Mesothelial cell of epicardium (in vitro differentiated cells): ENCODE data around the gene RASD2. TPM values are rescaled to one million over a fixed set of nuclear protein-coding genes. Genes with fewer than 3 reads are reported as not detected.

Experiments
- DNase-seq, 2 experiments: peaks; one replicate each; pipeline ENCODE4 v3.0.0; 2021; ENCODE audit warnings: low spot score in 2 of 2; ENCODE audit not compliant: unreplicated experiment in 2 of 2
- H3K27ac Mint-ChIP-seq: 2 replicates; pipeline ENCODE4 v1.8.0; 2021; ENCODE audit warnings: mixed read lengths
- H3K27me3 Mint-ChIP-seq: 2 replicates; pipeline ENCODE4 v1.8.0; 2021; ENCODE audit warnings: low read depth, mixed read lengths
- H3K36me3 Mint-ChIP-seq: 2 replicates; pipeline ENCODE4 v1.8.0; 2021; ENCODE audit warnings: mixed read lengths
- H3K4me1 Mint-ChIP-seq: 2 replicates; pipeline ENCODE4 v1.8.0; 2021; ENCODE audit warnings: mixed read lengths
- H3K4me3 Mint-ChIP-seq: 2 replicates; pipeline ENCODE4 v1.8.0; 2021; ENCODE audit warnings: mild to moderate bottlenecking, moderate library complexity, mixed read lengths
- H3K9me3 Mint-ChIP-seq: 2 replicates; pipeline ENCODE4 v1.8.0; 2021; ENCODE audit warnings: mixed read lengths
- CTCF ChIP-seq: fragments of 200-600 bp; sonication (generic); IDR thresholded peaks from one replicate; pipeline ENCODE4 v1.5.0; 2021; ENCODE audit warnings: antibody characterized with exemption; ENCODE audit not compliant: unreplicated experiment
- total RNA-seq: library from RNA; stranded (reverse); gene quantifications from 3 replicates; pipeline ENCODE4 v1.2.1, GENCODE V29; 2021

The RASD2 gene
- total RNA-seq, 1 donor from 2014 or later: not detected

- H3K36me3 Mint-ChIP-seq: no peaks in the 10 kb centered on the region
Measured at GRCh38 chr22:35596821-35597220, 56.2 kb downstream of the RASD2 start.

GRCh38 chr22:35597692-35598395, 57.2 kb downstream of the RASD2 start:
- Mint-ChIP-seq H3K4me3 (no peak overlapping the region), H3K27ac (no peak overlapping the region), H3K4me1 (peaks cover 3% of the 10 kb centered on the region), H3K27me3 (no peaks in the 10 kb centered on the region), H3K9me3 (no peaks in the 10 kb centered on the region), H3K36me3 (no peaks in the 10 kb centered on the region)
- DNase-seq: no peak
- TF ChIP-seq CTCF: no peak

More at GRCh38 chr22:35596821-35597220, 56.2 kb downstream of the RASD2 start:
- H3K4me3 Mint-ChIP-seq: no peak overlapping the region
- H3K4me1 Mint-ChIP-seq: peaks cover 7% of the 10 kb centered on the region
- DNase-seq: no peak
- no peaks in the 10 kb centered on the region for H3K27me3 Mint-ChIP-seq
- H3K27ac Mint-ChIP-seq: no peak overlapping the region
- H3K9me3 Mint-ChIP-seq: no peaks in the 10 kb centered on the region
- no peak for TF ChIP-seq CTCF

GRCh38 chr22:35598396-35598710, 57.7 kb downstream of the RASD2 start:
- Mint-ChIP-seq H3K4me3 (no peak overlapping the region), H3K27me3 (no peaks in the 10 kb centered on the region), H3K27ac (no peak overlapping the region), H3K9me3 (no peaks in the 10 kb centered on the region), H3K4me1 (no peaks in the 10 kb centered on the region), H3K36me3 (no peaks in the 10 kb centered on the region)
- DNase-seq: no peak
- no peak for TF ChIP-seq CTCF

GRCh38 chr22:35599364-35599763, 58.7 kb downstream of the RASD2 start:
- Mint-ChIP-seq H3K27me3 (no peaks in the 10 kb centered on the region), H3K4me3 (no peak overlapping the region), H3K36me3 (no peaks in the 10 kb centered on the region), H3K27ac (no peak overlapping the region), H3K4me1 (peaks cover 3% of the 10 kb centered on the region), H3K9me3 (no peaks in the 10 kb centered on the region)
- no peak for DNase-seq
- TF ChIP-seq CTCF: no peak

- Mint-ChIP-seq H3K36me3 (no peaks in the 10 kb centered on the region), H3K4me1 (peaks cover 14% of the 10 kb centered on the region), H3K4me3 (no peak overlapping the region), H3K27me3 (no peaks in the 10 kb centered on the region), H3K9me3 (no peaks in the 10 kb centered on the region), H3K27ac (no peak overlapping the region)
- no peak for DNase-seq
- no peak for TF ChIP-seq CTCF
Measured at GRCh38 chr22:35600476-35600875, 59.8 kb downstream of the RASD2 start.
